ENCODE measurements around the gene KCNQ4.

- TF ChIP-seq EP300 (IDR thresholded peaks at IDR 0.05; ENCODE audit: borderline replicate concordance in 1 of 2, low read depth in 2 of 2, low read length in 2 of 2) (no peak), CTCF (IDR thresholded peaks at IDR 0.05; ENCODE audit: control extremely low read depth in 1 of 3, insufficient read depth in 1 of 3, low read depth in 1 of 3, low read length in 3 of 3) (no peak), GABPA (IDR thresholded peaks at IDR 0.05; ENCODE audit: borderline replicate concordance, insufficient read depth, low read length) (no peak), KDM1A (IDR thresholded peaks at IDR 0.05; ENCODE audit: borderline replicate concordance, low read length) (no peak)
Measured at GRCh38 chr1:40837601-40838000, 54.0 kb downstream of the KCNQ4 start.
